HEK293 (cell line): ENCODE data around the gene HECTD2.

Experiments used
- CTCF ChIA-PET: fragments of 350-600 bp; formaldehyde crosslinking; extraction: SDS; loops from one replicate; lab custom pipeline; 2021; ENCODE audit warnings: antibody characterized with exemption; lab: Yijun Ruan, JAX
- POLR2A ChIA-PET: fragments of 300-600 bp; formaldehyde crosslinking; extraction: SDS; loops from one replicate; lab custom pipeline; 2020; ENCODE audit warnings: antibody characterized with exemption, inconsistent platforms; lab: Yijun Ruan, JAX
- H3K27ac ChIP-seq: fragments of 200-500 bp; sonication (Bioruptor generic); 2 replicates; pipeline ENCODE4 v1.5.1; 2014; ENCODE audit warnings: low read depth, low read length, control low read depth, inconsistent platforms; ENCODE audit errors: extremely low read depth
- H3K36me3 ChIP-seq, 2 experiments: fragments of 200-500 bp in 1 of 2; sonication (Bioruptor generic) in 1 of 2; 1 replicate in 1 of 2; 2 replicates in 1 of 2; pipeline ENCODE4 v1.5.1; 2014 to 2017; ENCODE audit warnings: inconsistent platforms in 2 of 2, low read length in 2 of 2; ENCODE audit not compliant: control insufficient read depth in 2 of 2, insufficient read depth in 1 of 2
- H3K4me1 ChIP-seq: fragments of 200-500 bp; sonication (Bioruptor generic); 2 replicates; pipeline ENCODE4 v1.5.1; 2014; ENCODE audit warnings: mild to moderate bottlenecking, low read length, inconsistent platforms; ENCODE audit not compliant: control insufficient read depth, insufficient read depth
- H3K4me3 ChIP-seq: 2 replicates; pipeline ENCODE4 v1.5.1; 2011; ENCODE audit warnings: low read depth, mild to moderate bottlenecking, control low read depth, low read length, moderate library complexity
- H3K9me3 ChIP-seq: fragments of 200-500 bp; sonication (Bioruptor generic); 2 replicates; pipeline ENCODE4 v1.5.1; 2014; ENCODE audit warnings: low read depth, low read length, inconsistent platforms; ENCODE audit not compliant: control insufficient read depth, insufficient read depth
- ATF2 ChIP-seq: fragments of 450-650 bp; formaldehyde crosslinking; IDR thresholded peaks from 2 replicates; pipeline ENCODE4 v1.5.1; 2016; ENCODE audit warnings: missing biosample characterization, missing genetic modification characterization, low read depth
- CTCF ChIP-seq: fragments of 450-650 bp; formaldehyde crosslinking; IDR thresholded peaks from 2 replicates; pipeline ENCODE4 v1.5.1; 2016; ENCODE audit warnings: missing biosample characterization, missing genetic modification characterization
- HOXD13 ChIP-seq: sonication (generic); formaldehyde crosslinking; IDR thresholded peaks from 2 replicates; pipeline ENCODE4 v1.8.0; 2022; ENCODE audit warnings: missing genetic modification reagents, borderline replicate concordance
- KLF7 ChIP-seq: fragments of 450-650 bp; formaldehyde crosslinking; IDR thresholded peaks from 2 replicates; pipeline ENCODE4 v1.5.1; 2016; ENCODE audit warnings: missing biosample characterization, missing genetic modification characterization, borderline replicate concordance
- KLF8 ChIP-seq: fragments of 450-650 bp; formaldehyde crosslinking; IDR thresholded peaks from 2 replicates; pipeline ENCODE4 v1.5.1; 2016; ENCODE audit warnings: missing biosample characterization, missing genetic modification characterization
- PRDM6 ChIP-seq: fragments of 450-650 bp; formaldehyde crosslinking; IDR thresholded peaks from 2 replicates; pipeline ENCODE4 v1.5.1; 2017; ENCODE audit warnings: missing biosample characterization, missing genetic modification characterization
- ZNF366 ChIP-seq: fragments of 450-650 bp; formaldehyde crosslinking; conservative IDR thresholded peaks from 2 replicates; pipeline ENCODE4 v1.5.1; 2016; ENCODE audit warnings: missing biosample characterization, missing genetic modification characterization
- ZNF501 ChIP-seq: fragments of 450-650 bp; formaldehyde crosslinking; IDR thresholded peaks from 2 replicates; pipeline ENCODE4 v1.5.1; 2016; ENCODE audit warnings: missing biosample characterization, missing genetic modification characterization
- ZNF544 ChIP-seq: fragments of 450-650 bp; formaldehyde crosslinking; IDR thresholded peaks from 2 replicates; pipeline ENCODE4 v1.5.0; 2017; ENCODE audit warnings: missing biosample characterization, missing genetic modification characterization
- ZNF596 ChIP-seq: fragments of 450-650 bp; IDR thresholded peaks from 2 replicates; pipeline ENCODE4 v1.5.0; 2018; ENCODE audit warnings: missing biosample characterization, mild to moderate bottlenecking, missing genetic modification characterization, moderate library complexity
- ZNF621 ChIP-seq: fragments of 450-650 bp; formaldehyde crosslinking; IDR thresholded peaks from 2 replicates; pipeline ENCODE4 v1.5.1; 2017; ENCODE audit warnings: missing biosample characterization, missing genetic modification characterization
- ZNF626 ChIP-seq: fragments of 450-650 bp; sonication (Bioruptor Pico); formaldehyde crosslinking; IDR thresholded peaks from 2 replicates; pipeline ENCODE4 v1.5.1; 2018; ENCODE audit warnings: missing biosample characterization, missing genetic modification characterization, inconsistent platforms
- ZNF654 ChIP-seq: fragments of 450-650 bp; formaldehyde crosslinking; IDR thresholded peaks from 2 replicates; pipeline ENCODE4 v1.5.1; 2016; ENCODE audit warnings: low read depth, missing biosample characterization, missing genetic modification characterization

HECTD2 gene

GRCh38 chr10:91550021-91550420 is 139.9 kb downstream of the HECTD2 start:
- Histone ChIP-seq H3K36me3 (no peaks in the 10 kb centered on the region), H3K4me1 (no peaks in the 10 kb centered on the region), H3K4me3 (no peak overlapping the region), H3K27ac (no peak overlapping the region), H3K9me3 (no peaks in the 10 kb centered on the region)
- CTCF ChIA-PET, result interaction anchor here (1.5 to 4.5 kb wide), 4 partner anchors 85 to 251 kb away, joined by 8 to 50 read pairs (median 18); no protein-coding TSS in a partner anchor
- TF ChIP-seq KLF8 (tag by site-specific recombination), result no peak
- no peak for TF ChIP-seq ZNF366 (tag by site-specific recombination)
- TF ChIP-seq ZNF544 (tag by site-specific recombination), result no peak
- TF ChIP-seq ZNF596 (tag by site-specific recombination), result no peak
- TF ChIP-seq ATF2 (tag by site-specific recombination), result no peak
- POLR2A ChIA-PET, result no interaction called here

DNA sequence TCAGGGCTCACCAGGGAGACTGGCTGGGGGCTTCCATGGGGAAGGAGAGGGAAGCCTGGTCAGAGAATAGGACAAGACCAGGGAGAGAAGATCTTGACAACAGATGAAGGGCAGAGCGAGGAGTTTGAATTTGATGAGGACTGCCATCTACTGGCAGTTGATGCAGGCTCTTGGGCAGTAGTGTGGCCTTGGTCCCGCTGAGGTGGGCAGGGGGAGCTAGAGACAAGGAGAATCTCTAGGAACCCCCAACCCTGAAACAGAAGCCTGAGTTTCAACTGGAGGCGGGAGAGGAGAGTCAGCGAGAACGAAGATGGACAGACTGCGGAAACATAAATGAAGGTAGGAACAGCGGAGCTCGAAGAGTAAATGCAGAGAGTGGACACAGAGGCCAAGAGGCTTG is 141.7 kb downstream of the HECTD2 start:
- H3K36me3 ChIP-seq, result no peaks in the 10 kb centered on the region
- H3K27ac ChIP-seq, result no peak overlapping the region
- peak; percentile 73 for TF ChIP-seq ZNF654
- no peak for TF ChIP-seq KLF7 (tag by site-specific recombination)
- TF ChIP-seq ZNF626 (tag by site-specific recombination), result no peak
- no peak for TF ChIP-seq PRDM6 (tag by site-specific recombination)
- TF ChIP-seq CTCF (tag by site-specific recombination), result peak; percentile 92
- H3K9me3 ChIP-seq, result no peaks in the 10 kb centered on the region
- no peaks in the 10 kb centered on the region for H3K4me1 ChIP-seq
- no peak overlapping the region for H3K4me3 ChIP-seq
- POLR2A ChIA-PET, result no interaction called here
- CTCF ChIA-PET, result interaction anchor here (0.6 to 4.5 kb wide), 23 partner anchors 11 to 764 kb away, joined by 3 to 50 read pairs (median 4); partner anchors contain the start of gene PPP1R3C

DNA sequence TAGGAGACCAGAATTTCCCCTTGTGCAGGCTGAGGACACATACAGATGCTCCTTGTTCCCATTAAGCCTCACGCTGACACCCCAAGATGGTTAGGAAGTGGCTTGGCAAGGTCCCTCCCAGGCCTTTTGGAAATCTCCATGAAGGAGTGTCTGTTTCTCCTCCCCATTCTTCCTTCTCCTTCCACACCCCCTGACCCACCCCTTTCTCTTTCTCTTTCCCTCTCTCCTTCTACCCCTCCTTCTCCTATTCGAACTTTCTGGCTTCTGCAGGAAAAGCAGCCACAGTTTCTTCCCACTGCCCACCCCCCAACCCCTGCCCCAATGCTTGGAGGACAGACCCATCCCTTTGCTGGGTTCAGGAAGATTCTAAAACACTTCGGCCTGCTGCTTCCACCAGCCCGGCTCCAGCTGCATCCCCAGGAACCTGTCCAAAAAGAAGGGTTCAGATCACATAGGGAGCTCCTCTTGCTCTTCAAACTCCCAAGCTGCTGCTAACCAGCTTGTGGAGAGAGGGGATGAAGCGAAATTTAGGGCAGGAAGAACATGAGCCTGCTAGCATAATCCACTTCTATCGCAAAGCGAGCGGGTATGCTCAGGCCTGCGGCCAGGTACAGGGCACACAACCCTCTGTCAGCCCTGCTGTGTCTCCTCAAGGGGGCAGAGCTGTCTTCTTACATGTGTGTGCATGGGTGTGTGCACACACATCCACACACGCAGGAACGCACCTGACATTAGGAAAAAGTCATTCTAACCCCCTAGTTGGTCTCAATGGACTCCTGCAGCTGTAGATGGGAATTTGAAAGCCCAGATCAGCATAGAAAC is 142.3 kb downstream of the HECTD2 start:
- Histone ChIP-seq H3K9me3 (no peaks in the 10 kb centered on the region), H3K27ac (no peak overlapping the region), H3K36me3 (no peaks in the 10 kb centered on the region), H3K4me1 (no peaks in the 10 kb centered on the region), H3K4me3 (no peak overlapping the region)
- TF ChIP-seq CTCF (tag by site-specific recombination), result 0 out of 2 replicates have a peak, but pooled peaks have one; percentile 10
- no peak for TF ChIP-seq ZNF501 (tag by site-specific recombination)
- TF ChIP-seq HOXD13 (CRISPR knock-in tag), result no peak
- TF ChIP-seq ZNF621, result no peak
- ChIA-PET POLR2A (no interaction called here), CTCF (interaction anchor here (0.6 to 4.5 kb wide), 26 partner anchors 11 to 1090 kb away, joined by 3 to 50 read pairs (median 4); partner anchors contain the start of gene PPP1R3C)
